Mesendoderm (in vitro differentiated cells): Measurements from ENCODE around the gene FMO2.

ENCODE experiments used
- DNase-seq: peaks from one replicate; pipeline ENCODE4 v3.0.0; 2013
- H2AK5ac ChIP-seq: 2 replicates; pipeline ENCODE4 v1.6.1; 2013; ENCODE audit warnings: low read length, inconsistent platforms
- H2BK120ac ChIP-seq: 2 replicates; pipeline ENCODE4 v1.6.1; 2013; ENCODE audit warnings: low read depth, mild to moderate bottlenecking, low read length, moderate library complexity, mixed read lengths
- H2BK15ac ChIP-seq: replicated peaks from 2 replicates; pipeline ENCODE4 v1.6.1; 2013; ENCODE audit warnings: low read depth, mild to moderate bottlenecking, moderate library complexity
- H2BK5ac ChIP-seq: 2 replicates; pipeline ENCODE4 v1.6.1; 2013; ENCODE audit warnings: low read length, inconsistent platforms
- H3K18ac ChIP-seq: 2 replicates; pipeline ENCODE4 v1.6.1; 2013; ENCODE audit warnings: mild to moderate bottlenecking, low read length, mixed read lengths
- H3K23ac ChIP-seq: one replicate; pipeline ENCODE4 v1.6.1; 2013; ENCODE audit warnings: low read length
- H3K27ac ChIP-seq: 2 replicates; pipeline ENCODE4 v1.5.1; 2013; ENCODE audit warnings: low read depth, mild to moderate bottlenecking, inconsistent platforms, low read length, moderate library complexity
- H3K27me3 ChIP-seq: 2 replicates; pipeline ENCODE4 v1.6.1; 2013; ENCODE audit warnings: low read length, control low read depth, mild to moderate bottlenecking, inconsistent platforms; ENCODE audit not compliant: insufficient read depth, poor library complexity
- H3K36me3 ChIP-seq: 2 replicates; pipeline ENCODE4 v1.6.1; 2013; ENCODE audit warnings: low read length, inconsistent platforms; ENCODE audit not compliant: control insufficient read depth, insufficient read depth
- H3K4ac ChIP-seq: one replicate; pipeline ENCODE4 v1.6.1; 2013; ENCODE audit warnings: low read depth, mild to moderate bottlenecking, low read length, moderate library complexity
- H3K4me1 ChIP-seq: 2 replicates; pipeline ENCODE4 v1.6.1; 2013; ENCODE audit warnings: low read depth, low read length, inconsistent platforms; ENCODE audit not compliant: control insufficient read depth
- H3K4me2 ChIP-seq: 2 replicates; pipeline ENCODE4 v1.6.1; 2013; ENCODE audit warnings: low read length
- H3K4me3 ChIP-seq: 2 replicates; pipeline ENCODE4 v1.5.1; 2013; ENCODE audit warnings: mild to moderate bottlenecking, low read length
- H3K56ac ChIP-seq: one replicate; pipeline ENCODE4 v1.6.1; 2013; ENCODE audit warnings: low read length
- H3K79me1 ChIP-seq: 2 replicates; pipeline ENCODE4 v1.6.1; 2013; ENCODE audit warnings: low read length, inconsistent platforms
- H3K79me2 ChIP-seq: 2 replicates; pipeline ENCODE4 v1.6.1; 2013; ENCODE audit warnings: mild to moderate bottlenecking, low read length; ENCODE audit not compliant: control insufficient read depth, insufficient read depth
- H3K9ac ChIP-seq: 2 replicates; pipeline ENCODE4 v1.6.1; 2013; ENCODE audit warnings: low read length, inconsistent platforms
- H4K5ac ChIP-seq: one replicate; pipeline ENCODE4 v1.6.1; 2013; ENCODE audit warnings: low read length
- H4K8ac ChIP-seq: one replicate; pipeline ENCODE4 v1.6.1; 2013; ENCODE audit warnings: low read depth, mild to moderate bottlenecking, control low read depth, low read length, moderate library complexity
- WGBS: extraction: QIAGEN DNeasy Blood & Tissue Kit; methylation state at CpG from one replicate; pipeline ENCODE4 v1.1.7; 2013; ENCODE audit warnings: low lambda C conversion rate, missing lambda C conversion rate; ENCODE audit not compliant: insufficient coverage; ENCODE audit errors: extremely low coverage; 5-methylcytosine and 5-hydroxymethylcytosine counted together

Gene FMO2

DNA sequence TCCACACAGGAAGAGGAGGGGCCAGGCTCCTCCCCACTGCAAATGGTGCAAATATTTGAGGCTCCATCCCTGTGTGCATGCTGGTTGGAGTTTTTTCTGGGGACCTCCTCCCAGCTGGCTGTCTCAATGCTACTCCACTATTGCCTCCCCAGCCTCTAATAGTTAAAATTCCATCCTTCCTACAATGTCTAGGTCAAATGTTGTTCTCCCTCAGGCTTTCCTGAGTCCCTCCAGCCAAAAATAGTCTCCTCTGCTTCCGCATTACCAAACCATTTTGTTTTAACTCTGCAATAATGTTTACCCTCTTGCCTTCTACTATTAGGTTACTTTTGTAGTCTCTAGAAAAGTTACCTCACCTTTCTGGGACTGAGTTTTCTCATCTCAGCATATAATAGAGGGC, 33.6 kb downstream of the FMO2 start:
- no peak overlapping the region for H3K56ac ChIP-seq
- no peaks in the 10 kb centered on the region for H3K79me2 ChIP-seq
- peaks cover 2% of the 10 kb centered on the region for H3K4me1 ChIP-seq
- no peak overlapping the region for H3K27ac ChIP-seq
- no peak overlapping the region for H2AK5ac ChIP-seq
- no peak overlapping the region for H3K4me2 ChIP-seq
- no peak for DNase-seq
- no peaks in the 10 kb centered on the region for H3K27me3 ChIP-seq
- whole genome bisulfite sequencing: no CpG with 5 or more reads among the region's 1 CpG
- no peak overlapping the region for H2BK5ac ChIP-seq
- no peaks in the 10 kb centered on the region for H3K36me3 ChIP-seq
- no peak overlapping the region for H3K23ac ChIP-seq
- no peak overlapping the region for H3K9ac ChIP-seq
- H3K79me1 ChIP-seq: no peaks in the 10 kb centered on the region
- no peak overlapping the region for H3K4me3 ChIP-seq
- peak overlapping the region; percentile 96 for H2BK15ac ChIP-seq
- no peak overlapping the region for H4K5ac ChIP-seq
- H4K8ac ChIP-seq: no peak overlapping the region
- H3K4ac ChIP-seq: no peak overlapping the region
- no peak overlapping the region for H2BK120ac ChIP-seq
- H3K18ac ChIP-seq: no peak overlapping the region

DNA sequence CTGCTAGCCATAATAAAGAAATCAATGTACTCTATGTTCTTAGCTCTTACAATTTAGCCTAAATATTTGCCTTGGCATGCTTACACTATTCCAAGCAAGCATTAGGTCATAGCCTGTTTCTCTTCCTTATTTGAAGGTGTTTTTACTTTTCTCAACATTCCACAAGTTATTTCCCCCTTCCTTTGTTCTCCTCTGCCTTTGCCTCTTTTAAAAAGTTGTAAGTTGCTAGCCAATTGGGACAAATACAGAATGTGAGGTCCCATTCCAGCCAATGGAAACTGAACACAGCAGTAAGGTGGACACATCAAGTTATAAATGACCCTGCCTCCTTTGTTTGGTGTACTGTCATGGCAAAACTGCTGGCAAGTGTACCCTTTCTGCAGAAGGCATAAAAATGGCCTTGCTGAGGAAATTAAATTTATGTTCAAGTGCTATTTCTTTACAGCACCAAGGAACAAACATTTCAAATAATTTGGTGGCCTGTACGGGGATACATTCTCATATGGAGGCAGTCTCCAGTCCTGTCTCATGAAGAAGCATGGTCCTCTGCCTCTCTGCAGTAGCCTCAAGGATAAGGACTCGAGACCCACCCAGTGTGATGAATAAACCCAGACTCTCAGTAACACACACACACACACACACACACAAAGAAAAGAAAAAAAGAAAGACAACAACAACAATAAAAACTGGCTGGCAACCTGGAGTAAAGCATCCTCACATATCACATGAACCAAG, 34.4 kb downstream of the FMO2 start:
- peak overlapping the region; percentile 31 for H3K4ac ChIP-seq
- H4K8ac ChIP-seq: no peak overlapping the region
- peak; percentile 34 for DNase-seq
- H2BK15ac ChIP-seq: no peak overlapping the region
- H2BK5ac ChIP-seq: peak overlapping the region; percentile 74
- no peaks in the 10 kb centered on the region for H3K36me3 ChIP-seq
- no peaks in the 10 kb centered on the region for H3K79me1 ChIP-seq
- no peak overlapping the region for H3K4me3 ChIP-seq
- no peak overlapping the region for H4K5ac ChIP-seq
- H2AK5ac ChIP-seq: no peak overlapping the region
- no peaks in the 10 kb centered on the region for H3K79me2 ChIP-seq
- H3K27me3 ChIP-seq: no peaks in the 10 kb centered on the region
- no peak overlapping the region for H3K4me2 ChIP-seq
- peak overlapping the region; percentile 64 for H3K56ac ChIP-seq
- H3K18ac ChIP-seq: peak overlapping the region; percentile 92
- no peak overlapping the region for H2BK120ac ChIP-seq
- no CpG with 5 or more reads among the region's 2 CpGs for WGBS
- H3K23ac ChIP-seq: no peak overlapping the region
- peaks cover 2% of the 10 kb centered on the region for H3K4me1 ChIP-seq
- H3K27ac ChIP-seq: peak overlapping the region; percentile 82
- peak overlapping the region; percentile 14 for H3K9ac ChIP-seq

DNA sequence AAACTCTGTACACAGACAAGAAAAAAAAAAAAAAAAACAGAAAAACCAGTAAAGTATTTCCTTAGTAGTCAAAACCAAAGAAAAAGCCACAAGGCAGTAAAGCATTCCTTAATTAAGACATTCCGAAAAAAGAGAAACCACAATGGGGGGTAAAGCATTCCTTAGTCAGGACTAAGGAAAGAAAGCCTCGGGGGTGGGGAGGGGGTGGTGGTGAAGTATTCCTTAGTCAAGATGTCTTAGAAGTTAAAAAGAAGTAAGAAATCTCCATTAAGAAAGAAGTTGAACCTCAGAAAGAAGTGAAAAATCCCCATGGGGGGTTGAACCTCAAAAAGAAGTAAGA, 35.0 kb downstream of the FMO2 start:
- Histone ChIP-seq H3K4ac (no peak overlapping the region), H4K8ac (no peak overlapping the region), H3K56ac (peak overlapping the region; percentile 62), H2AK5ac (no peak overlapping the region), H2BK120ac (no peak overlapping the region), H3K4me1 (peaks cover 2% of the 10 kb centered on the region), H3K4me2 (peak overlapping the region; percentile 15), H3K18ac (no peak overlapping the region), H3K4me3 (no peak overlapping the region), H3K79me1 (no peaks in the 10 kb centered on the region), H2BK15ac (no peak overlapping the region), H3K23ac (no peak overlapping the region), H3K79me2 (no peaks in the 10 kb centered on the region), H3K36me3 (no peaks in the 10 kb centered on the region), H3K27me3 (no peaks in the 10 kb centered on the region), H4K5ac (no peak overlapping the region), H2BK5ac (no peak overlapping the region), H3K27ac (peak overlapping the region; percentile 70), H3K9ac (peak overlapping the region; percentile 12)
- DNase-seq: peak; percentile 95
- WGBS: no CpG with 5 or more reads among the region's 2 CpGs

DNA sequence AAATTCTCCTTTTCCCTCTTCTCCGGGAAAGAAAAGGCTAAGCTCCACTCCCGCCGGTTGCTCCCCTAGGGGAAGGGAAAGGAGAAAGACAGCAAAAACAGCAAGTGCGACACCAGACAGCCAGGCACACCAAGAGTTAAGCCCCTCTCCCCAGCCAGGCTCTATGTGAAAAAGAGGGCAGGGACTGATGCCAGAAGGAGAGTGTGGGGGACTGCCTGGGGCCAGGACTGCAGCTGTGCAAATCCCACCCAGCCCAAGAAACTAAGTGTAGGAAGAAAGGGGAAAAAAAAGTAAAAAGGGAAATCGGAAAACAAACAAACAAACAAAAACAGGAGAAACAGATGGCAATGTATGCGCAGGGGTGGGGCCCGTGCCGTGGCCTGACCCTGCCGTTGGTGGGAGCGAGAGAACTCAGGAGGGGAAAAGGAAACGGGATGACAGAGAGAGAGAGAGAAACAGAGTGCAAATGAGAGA, 35.5 kb downstream of the FMO2 start:
- H3K4ac ChIP-seq: no peak overlapping the region

DNA sequence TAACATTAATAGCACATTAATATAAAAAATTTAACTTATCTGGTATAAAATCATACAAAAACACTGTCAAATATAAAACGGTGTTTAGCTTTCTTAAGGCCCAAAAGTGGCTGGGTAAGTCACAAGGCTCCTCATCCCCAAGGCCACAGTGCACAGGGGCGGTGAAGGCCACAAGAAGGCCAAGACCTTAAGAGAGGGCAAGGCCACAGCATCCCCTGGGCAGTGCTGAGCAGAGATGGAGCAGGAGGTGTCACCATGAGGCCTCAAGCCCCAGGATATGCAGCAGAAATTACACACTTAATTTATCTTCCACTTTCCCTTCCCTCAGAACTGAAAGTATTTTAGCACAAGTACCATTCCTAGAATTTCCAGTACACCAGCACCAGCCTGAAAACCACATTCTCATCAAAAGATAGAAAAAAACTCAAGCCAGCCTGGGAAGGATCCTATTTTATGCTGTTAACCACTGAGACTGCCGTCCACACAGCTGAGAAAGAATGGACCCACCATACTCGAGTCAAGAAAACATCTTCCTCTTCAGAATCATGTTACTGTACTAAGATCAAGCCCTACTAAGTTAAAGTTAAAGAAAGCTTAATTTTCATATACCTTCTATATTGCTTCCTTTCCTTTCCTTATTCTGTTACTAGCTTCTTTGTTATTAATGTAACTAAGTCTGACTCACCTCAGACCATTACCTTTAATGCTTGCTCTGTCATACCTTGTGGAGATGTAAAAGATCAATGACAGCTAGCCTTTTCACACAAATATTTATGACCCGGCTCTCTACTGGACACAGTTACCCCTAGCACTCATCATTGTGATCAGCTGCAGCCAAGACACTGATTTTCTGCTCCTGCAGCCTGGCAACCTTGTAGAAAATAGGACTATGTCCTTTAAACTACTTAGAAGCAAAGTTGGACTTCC, 36.8 kb downstream of the FMO2 start:
- H2AK5ac ChIP-seq: no peak overlapping the region
- peak overlapping the region; percentile 36 for H3K4ac ChIP-seq
- no peak overlapping the region for H4K5ac ChIP-seq
- H3K79me1 ChIP-seq: no peaks in the 10 kb centered on the region
- H3K4me1 ChIP-seq: peaks cover 2% of the 10 kb centered on the region
- H2BK120ac ChIP-seq: no peak overlapping the region
- peak; percentile 34 for DNase-seq
- no peaks in the 10 kb centered on the region for H3K79me2 ChIP-seq
- no peak overlapping the region for H3K4me2 ChIP-seq
- H2BK15ac ChIP-seq: peak overlapping the region; percentile 100
- H3K18ac ChIP-seq: peak overlapping the region; percentile 39
- WGBS: no CpG with 5 or more reads among the region's 5 CpGs
- H3K4me3 ChIP-seq: no peak overlapping the region
- H3K56ac ChIP-seq: no peak overlapping the region
- H3K27ac ChIP-seq: no peak overlapping the region
- no peak overlapping the region for H3K9ac ChIP-seq
- no peak overlapping the region for H3K23ac ChIP-seq
- H3K36me3 ChIP-seq: no peaks in the 10 kb centered on the region
- H3K27me3 ChIP-seq: no peaks in the 10 kb centered on the region
- no peak overlapping the region for H2BK5ac ChIP-seq
- H4K8ac ChIP-seq: no peak overlapping the region

More for the DNA sequence above, 35.5 kb downstream of the FMO2 start:
- Histone ChIP-seq H2BK15ac (no peak overlapping the region), H3K79me2 (no peaks in the 10 kb centered on the region), H4K5ac (no peak overlapping the region), H4K8ac (no peak overlapping the region), H3K79me1 (no peaks in the 10 kb centered on the region), H2BK120ac (no peak overlapping the region), H2BK5ac (no peak overlapping the region), H3K4me2 (no peak overlapping the region), H3K4me3 (no peak overlapping the region), H3K4me1 (peaks cover 2% of the 10 kb centered on the region), H2AK5ac (no peak overlapping the region), H3K27ac (peak overlapping the region; percentile 83), H3K56ac (peak overlapping the region; percentile 62), H3K23ac (no peak overlapping the region), H3K18ac (no peak overlapping the region), H3K9ac (peak overlapping the region; percentile 12), H3K27me3 (no peaks in the 10 kb centered on the region), H3K36me3 (no peaks in the 10 kb centered on the region)
- peak; percentile 96 for DNase-seq
- no CpG with 5 or more reads among the region's 11 CpGs for WGBS
